ENCODE data around the gene ACSM3.
A peak's percentile ranks its signal among the peaks of the same experiment; 100 is the strongest.
"Not testable (repeated sequence)": the region's sequence is repeated elsewhere in the genome, so short reads cannot be mapped to it uniquely, and the experiment has no call there.

ACSM3 gene

GRCh38 chr16:20761175-20761574 is 2.6 kb upstream of the ACSM3 start:
- no peak for DNase-seq

GRCh38 chr16:20762404-20763123 is 1.2 kb upstream of the ACSM3 start:
- no peak for DNase-seq

- not testable (repeated sequence) for DNase-seq
Measured at GRCh38 chr16:20764448-20764847, 634 bp downstream of the ACSM3 start.

DNA sequence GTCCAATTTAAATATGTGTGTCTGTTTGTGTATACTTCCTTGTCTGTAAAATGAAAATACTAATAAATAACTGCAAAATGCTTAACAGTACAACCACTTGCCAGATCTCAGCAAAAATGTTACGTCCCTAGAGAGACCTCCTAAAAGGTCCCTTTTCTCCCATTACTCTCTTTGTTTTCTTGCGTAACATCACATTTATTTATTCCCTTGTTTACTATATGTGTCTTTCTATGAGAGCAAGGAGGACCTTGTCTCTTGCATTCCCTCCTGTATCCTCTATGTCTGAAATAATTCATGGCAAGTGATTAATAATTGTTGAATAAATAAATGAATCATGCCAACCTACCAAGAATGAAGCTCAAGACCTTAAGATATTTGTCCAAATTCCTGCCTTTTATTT is 1.9 kb downstream of the ACSM3 start:
- DNase-seq, result no peak

GRCh38 chr16:20766294-20766693 is 2.5 kb downstream of the ACSM3 start:
- DNase-seq, result no peak

- no peak for DNase-seq
Measured at GRCh38 chr16:20767577-20767976, 3.8 kb downstream of the ACSM3 start.

GRCh38 chr16:20768121-20768520 is 4.3 kb downstream of the ACSM3 start:
- DNase-seq, result no peak

GRCh38 chr16:20768818-20769217 is 5.0 kb downstream of the ACSM3 start:
- DNase-seq, result no peak

DNA sequence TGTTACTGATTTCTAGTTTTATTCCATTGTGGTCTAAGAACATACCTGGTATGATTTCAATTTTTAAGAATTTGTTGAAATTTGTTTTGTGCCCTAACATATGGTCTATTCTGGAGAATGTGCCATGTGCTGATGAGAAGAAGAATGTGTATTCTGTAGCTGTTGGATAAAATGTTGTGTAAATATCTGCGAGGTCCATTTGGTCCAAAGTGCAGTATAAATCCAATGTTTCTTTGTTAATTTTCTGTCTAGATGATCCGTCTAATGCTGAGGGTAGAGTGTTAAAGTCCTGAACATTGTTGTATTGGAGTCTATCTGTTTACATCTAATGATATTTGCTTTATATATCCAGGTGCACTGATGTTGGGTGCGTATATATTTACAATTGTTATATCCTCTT is 9.9 kb downstream of the ACSM3 start:
- DNase-seq, result no peak

GRCh38 chr16:20774703-20775362 is 11.0 kb downstream of the ACSM3 start:
- peak; percentile 82 for DNase-seq

DNA sequence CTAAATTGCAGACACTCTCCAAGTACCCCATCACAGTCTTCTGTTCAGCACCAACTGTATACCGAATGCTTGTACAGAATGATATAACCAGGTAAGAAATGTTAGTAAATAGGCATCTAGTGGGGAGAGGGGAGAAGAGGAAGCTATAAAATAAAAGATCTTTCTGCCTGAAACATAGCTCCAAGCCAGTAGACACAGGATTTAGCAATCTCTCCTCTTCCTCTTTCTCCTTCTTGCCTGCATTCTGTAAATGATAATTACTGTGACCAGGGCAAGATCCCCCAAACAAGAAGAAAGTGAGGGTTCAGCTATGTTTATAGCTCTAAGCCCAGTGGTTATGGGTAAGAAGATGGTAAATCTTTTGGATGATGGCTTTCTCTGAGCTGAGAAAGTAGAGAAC is 17.9 kb downstream of the ACSM3 start:
- no peak for DNase-seq

- DNase-seq, result no peak
Measured at GRCh38 chr16:20782470-20782869, 18.7 kb downstream of the ACSM3 start.

DNA sequence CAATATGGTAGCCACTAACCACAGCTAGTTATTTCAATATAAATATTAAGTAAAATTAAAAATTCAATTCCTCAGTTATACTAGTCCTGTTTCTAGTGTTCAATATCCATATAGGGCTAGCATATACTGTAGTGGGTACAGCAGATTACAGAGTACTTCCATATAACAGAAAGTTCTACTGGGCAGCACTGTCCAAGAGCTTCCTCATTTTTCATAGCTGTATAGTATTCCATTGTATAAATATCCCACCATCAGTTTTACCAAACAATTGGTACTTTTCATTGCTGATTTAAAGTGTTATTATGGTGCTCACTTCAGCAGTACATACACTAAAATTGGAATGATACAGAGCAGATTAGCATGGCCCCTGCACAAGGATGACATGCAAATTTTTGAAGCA is 20.4 kb downstream of the ACSM3 start:
- DNase-seq, result no peak

DNA sequence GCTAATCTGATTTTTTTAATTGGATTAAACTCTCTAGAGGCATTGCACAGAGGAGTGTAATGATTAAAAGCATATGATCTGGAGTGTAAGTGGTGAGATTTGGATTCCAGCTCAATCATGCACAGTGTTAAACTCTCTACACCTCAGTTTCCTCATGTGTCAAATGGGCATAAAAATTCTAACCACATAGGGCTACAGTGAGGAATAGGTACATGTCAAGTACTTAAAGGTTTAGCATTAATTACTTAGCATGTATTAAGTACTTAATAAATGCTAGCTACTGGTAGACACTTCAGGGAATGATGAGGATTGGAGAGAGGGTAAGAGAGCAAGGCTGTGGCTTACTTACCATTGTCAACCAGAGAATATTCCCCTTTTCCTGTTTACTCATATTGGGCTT is 25.3 kb downstream of the ACSM3 start:
- no peak for DNase-seq

- no peak for DNase-seq
Measured at GRCh38 chr16:20791923-20792612, 28.3 kb downstream of the ACSM3 start.

GRCh38 chr16:20798364-20798763 is 34.5 kb downstream of the ACSM3 start:
- DNase-seq, result no peak

- DNase-seq, result no peak
Measured at GRCh38 chr16:20799599-20799998, 35.8 kb downstream of the ACSM3 start.

DNA sequence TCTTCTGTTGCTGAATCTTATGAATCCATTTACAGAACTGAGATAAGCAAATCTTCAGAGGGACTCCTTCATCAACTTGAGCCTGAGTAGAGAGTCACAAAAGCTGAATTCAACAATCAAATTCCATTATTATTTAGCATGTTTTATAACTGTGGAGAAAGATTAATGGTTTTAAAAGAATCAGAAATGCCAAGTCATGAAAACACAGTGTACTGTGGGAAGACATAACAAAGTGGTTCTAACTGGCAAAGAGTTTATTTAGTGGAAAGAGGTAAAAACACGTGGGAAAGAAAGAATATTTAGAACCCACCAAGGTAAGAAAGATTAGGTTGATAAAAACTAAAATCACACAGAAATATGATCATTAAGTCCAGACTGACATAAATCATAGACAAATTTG is 37.5 kb downstream of the ACSM3 start:
- no peak for DNase-seq

DNA sequence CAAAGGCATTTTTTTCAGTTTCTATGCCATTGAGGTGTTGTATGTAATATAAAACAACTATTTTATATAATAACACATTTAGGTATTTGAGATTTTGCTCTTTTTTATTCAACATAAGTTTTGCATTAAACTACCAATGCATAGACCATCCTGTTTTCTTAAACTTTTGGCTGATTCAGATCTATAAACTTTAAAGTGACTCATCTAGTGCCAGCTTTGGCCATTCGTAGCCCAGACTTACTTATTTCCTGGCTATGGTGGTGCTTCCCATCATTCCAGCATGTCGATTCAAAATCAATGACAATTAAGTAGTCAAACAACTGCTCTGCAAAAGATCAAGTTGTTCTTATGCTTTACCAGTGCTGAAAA is 39.4 kb downstream of the ACSM3 start:
- no peak for DNase-seq

DNA sequence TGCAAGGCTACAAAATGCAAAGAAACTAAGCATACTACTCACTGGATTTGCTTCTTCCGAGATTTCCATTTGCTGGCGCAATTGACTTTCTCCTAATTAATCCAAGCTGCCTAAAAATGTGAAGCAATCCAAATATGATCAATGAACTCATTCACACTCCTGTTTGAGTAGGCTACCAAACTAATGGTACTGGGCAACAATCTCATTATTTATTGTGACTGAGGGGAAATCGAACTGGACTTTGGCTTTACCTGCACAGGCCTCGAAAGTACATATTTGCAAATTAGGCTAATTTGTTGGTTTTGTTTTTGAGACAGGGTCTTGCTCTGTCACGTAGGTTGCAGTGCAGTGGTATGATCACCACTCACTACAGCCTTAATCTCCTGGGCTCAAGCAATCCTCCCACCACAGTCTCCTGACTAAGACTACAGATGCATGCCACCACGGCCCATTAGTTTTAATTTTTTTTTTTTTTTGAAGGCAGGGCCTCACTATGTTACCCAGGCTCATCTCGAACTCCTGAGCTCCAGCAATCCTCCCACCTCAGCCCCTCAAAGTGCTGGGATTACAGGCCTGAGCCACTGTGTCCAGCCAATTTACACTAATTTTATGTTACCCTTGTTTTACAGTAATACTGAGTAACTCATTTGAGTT is 39.9 kb downstream of the ACSM3 start:
- no peak for DNase-seq

DNA sequence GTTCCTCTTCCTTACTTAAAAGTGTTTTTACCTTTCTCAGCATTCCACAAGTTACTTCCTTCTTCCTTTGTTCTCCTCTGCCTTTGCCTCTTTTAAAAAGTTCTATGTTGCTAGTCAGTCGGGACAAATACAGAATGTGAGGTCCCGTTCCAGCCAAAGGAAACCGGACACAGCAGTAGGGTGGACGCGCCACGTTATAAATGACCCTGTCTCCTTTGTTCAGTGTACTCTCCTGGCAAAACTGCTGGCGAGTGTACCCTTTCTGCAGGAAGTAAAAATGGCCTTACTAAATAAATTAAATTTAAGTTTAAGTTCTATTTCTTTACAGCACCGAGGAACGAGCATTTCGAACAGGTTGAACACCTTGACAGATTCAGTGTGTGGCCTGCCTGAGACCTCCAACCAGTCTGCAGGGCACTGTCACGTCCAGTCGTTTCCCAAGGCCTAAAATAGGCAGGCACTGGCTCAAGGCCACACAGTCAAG is 41.9 kb downstream of the ACSM3 start:
- not testable (repeated sequence) for DNase-seq

DNA sequence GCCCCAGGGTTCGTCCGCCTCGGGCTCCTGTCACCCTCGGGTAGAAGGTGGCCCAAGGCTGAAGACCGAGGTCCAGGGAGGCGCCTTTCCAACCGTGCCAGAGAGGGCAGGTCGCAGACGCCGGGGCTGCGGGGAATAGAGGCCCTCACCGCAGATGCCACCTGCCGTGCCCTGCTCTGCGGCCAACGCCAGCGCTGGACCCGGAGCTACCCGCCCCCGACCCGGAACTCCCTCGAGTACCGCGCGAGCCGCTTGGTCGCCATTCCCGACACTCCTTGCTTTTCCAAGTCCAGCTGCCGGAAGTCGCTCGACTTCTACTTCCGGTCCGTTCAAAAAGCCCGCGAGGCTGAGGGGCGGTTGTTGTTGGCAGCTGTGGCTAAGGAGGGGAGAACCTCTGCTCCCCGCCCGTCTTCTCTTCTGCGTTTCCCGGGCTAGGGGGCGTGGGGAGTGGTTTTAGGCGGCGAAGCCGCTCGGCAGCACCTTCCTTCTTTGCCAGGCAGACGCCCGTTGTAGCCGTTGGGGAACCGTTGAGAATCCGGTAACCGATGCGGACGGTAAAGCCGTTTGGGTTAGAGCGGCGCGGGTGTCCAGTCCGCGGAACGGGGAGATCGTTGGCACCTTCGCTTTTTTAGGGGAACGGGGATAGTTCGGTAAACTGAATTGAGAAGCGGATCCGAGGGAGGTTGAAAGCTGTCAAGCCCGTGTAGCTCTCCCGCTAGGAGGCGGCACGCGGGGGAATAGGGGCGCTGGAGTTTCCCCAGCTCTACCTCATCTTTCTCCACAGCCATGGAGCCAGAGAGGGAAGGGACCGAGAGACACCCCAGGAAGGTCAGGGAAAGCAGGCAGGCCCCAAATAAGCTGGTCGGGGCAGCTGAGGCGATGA is 42.6 kb downstream of the ACSM3 start, which contains the start of the genes ERI2 and REXO5:
TSS of gene ERI2 (minus strand) at position 305 of the 883 bp plus-strand sequence. CDS start at position 263, 42 bp downstream.
TSS of gene REXO5 (plus strand) at position 360 of the 883 bp plus-strand sequence. CDS start at position 787, 427 bp downstream.
- peak; percentile 83 for DNase-seq

Data from activated CD4-positive, alpha-beta T cell treated with anti-CD3 and anti-CD28 coated beads for 48 hours (primary cell).